ENCODE data around the gene RFX4.

DNA sequence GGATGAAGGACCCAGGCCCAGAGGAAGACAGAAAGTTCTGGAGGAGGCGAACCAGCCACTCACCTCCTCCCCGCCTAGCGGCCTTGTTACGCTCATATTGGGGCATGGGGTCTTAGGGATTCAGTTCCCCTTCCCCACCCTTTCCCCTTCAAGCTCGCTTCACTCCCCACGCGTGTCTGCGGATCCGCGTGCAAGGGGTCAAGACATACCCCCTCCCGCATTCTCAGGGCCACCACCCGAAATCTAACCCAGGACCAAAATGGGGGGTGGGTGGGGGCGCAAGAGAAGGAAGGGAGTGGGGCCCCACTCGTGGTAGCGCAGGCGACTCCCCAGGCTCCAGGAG is 584 bp upstream of the RFX4 start:
- TF ChIP-seq, protein P1, sequence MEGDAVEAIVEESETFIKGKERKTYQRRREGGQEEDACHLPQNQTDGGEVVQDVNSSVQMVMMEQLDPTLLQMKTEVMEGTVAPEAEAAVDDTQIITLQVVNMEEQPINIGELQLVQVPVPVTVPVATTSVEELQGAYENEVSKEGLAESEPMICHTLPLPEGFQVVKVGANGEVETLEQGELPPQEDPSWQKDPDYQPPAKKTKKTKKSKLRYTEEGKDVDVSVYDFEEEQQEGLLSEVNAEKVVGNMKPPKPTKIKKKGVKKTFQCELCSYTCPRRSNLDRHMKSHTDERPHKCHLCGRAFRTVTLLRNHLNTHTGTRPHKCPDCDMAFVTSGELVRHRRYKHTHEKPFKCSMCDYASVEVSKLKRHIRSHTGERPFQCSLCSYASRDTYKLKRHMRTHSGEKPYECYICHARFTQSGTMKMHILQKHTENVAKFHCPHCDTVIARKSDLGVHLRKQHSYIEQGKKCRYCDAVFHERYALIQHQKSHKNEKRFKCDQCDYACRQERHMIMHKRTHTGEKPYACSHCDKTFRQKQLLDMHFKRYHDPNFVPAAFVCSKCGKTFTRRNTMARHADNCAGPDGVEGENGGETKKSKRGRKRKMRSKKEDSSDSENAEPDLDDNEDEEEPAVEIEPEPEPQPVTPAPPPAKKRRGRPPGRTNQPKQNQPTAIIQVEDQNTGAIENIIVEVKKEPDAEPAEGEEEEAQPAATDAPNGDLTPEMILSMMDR (IDR thresholded peaks at IDR 0.05), result no peak
- no peak for TF ChIP-seq POLR2AphosphoS5 (IDR thresholded peaks at IDR 0.05)
- TF ChIP-seq POLR2A (IDR thresholded peaks at IDR 0.05), result no peak
